ENCODE results near the gene SARS1.
A peak's percentile ranks its signal among the peaks of the same experiment; 100 is the strongest.
"Not testable (repeated sequence)": the region's sequence is repeated elsewhere in the genome, so short reads cannot be mapped to it uniquely, and the experiment has no call there.

SARS1 gene

GRCh38 chr1:109192433-109192832 lies 21.3 kb upstream of the SARS1 start:
- no peak for DNase-seq (ENCODE audit: low spot score)

DNA sequence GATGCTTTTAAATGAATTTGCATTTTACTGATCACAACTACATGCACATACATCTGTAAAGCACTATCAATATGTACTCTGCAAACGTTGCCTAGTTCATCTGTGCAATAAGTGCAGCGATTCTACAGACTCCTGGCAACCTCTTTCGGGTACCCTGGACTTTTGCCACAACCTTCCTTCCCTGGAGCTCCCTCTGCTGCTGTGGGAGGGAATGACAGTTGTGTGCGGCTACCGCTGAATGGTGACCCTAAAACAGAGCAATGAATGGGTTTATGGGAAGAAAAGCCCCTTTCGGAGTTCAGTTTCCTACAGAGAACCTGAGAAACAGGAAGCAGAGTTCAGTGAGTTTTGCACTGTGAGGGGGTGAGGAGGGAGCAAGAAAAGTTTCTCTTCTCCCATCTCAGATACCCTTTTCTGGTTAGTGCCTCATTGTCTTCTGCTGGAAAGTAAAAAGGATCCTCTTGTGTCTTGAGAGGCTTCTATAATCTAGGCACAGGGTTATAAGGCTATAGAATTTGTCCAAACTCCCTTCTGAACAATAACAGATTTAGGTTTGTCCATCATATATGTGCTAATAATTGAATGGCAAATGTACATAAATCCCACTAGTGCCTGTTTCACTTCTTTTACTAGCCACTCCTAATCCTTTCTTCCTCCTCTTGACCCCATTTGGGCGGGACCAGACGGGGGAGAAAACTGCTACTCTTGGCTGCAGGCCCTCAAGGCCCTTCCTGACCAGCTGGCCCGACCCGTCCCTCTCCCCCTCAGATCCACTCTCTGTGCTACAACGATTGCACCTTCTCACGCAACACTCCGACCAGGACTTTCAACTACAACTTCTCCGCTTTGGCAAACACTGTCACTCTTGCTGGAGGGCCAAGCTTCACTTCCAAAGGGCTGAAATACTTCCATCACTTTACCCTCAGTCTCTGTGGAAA lies 19.8 kb upstream of the SARS1 start:
- DNase-seq (ENCODE audit: low spot score) = peak; percentile 52

- peak; percentile 91 for DNase-seq (ENCODE audit: low spot score)
Observed at GRCh38 chr1:109197158-109198042, 16.3 kb upstream of the SARS1 start.

DNA sequence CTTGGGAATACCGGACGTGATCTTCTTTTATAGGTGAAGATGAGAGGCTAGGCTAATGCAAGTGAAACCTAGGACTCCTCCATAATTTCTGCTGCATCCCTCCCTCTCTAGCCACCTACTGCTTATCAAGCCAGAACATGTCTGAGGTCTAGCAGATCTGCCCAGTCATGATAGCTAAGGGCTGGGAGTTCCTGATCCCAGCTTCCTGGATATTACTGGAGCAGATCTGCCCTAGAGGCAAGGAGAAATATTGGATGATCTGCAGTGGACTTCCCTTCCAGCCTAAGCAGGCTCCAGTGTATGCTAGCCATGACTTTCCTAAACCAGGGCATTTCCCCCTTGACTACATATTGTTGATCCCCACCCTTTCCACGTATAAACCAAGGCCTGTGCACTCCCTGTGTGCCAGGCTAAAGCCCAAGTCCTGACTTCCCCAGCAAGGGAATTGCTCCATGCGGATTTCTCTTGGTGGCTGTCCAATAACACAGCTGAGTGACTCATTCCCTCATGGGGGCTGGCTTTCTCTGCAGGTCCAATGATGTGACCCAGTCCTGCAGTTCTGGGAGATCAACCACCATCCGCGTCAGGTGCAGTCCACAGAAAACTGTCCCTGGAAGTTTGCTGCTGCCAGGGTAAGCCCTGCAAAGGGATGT lies 15.5 kb upstream of the SARS1 start:
- peak; percentile 86 for DNase-seq (ENCODE audit: low spot score)

DNA sequence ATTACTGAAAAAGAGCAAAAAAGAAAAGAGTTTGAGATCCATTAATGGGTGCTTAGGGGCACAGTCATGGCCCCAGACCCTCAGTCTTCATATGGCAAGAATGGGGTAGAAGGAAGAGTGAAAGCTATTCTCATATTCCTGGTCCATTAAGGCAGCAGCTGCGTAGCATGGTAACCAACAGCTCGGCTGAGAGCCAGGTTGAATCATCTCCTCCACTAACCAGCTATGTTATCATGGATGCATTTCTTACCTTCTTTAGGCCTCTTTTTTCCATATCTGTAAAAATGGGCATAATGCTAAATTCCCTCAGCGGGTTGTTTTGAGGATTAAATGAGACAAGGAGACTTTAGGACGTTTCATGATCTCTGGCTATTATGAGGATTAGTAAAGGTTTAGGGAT lies 15.0 kb upstream of the SARS1 start:
- DNase-seq (ENCODE audit: low spot score) = no peak

DNA sequence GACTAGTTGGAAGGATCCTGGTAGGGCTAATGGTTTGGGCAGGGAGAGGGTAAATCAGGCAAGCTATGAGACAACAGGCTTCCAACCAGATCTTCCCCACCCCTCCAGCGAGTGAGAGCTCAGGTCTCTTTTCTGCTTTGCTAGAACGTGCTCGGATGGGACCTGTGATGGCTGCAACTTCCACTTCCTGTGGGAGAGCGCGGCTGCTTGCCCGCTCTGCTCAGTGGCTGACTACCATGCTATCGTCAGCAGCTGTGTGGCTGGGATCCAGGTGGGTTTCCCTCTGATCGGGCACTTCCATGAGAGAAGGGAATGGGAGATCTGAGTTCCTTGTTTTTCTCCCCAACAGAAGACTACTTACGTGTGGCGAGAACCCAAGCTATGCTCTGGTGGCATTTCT lies 14.0 kb upstream of the SARS1 start:
- DNase-seq (ENCODE audit: low spot score) = no peak

DNA sequence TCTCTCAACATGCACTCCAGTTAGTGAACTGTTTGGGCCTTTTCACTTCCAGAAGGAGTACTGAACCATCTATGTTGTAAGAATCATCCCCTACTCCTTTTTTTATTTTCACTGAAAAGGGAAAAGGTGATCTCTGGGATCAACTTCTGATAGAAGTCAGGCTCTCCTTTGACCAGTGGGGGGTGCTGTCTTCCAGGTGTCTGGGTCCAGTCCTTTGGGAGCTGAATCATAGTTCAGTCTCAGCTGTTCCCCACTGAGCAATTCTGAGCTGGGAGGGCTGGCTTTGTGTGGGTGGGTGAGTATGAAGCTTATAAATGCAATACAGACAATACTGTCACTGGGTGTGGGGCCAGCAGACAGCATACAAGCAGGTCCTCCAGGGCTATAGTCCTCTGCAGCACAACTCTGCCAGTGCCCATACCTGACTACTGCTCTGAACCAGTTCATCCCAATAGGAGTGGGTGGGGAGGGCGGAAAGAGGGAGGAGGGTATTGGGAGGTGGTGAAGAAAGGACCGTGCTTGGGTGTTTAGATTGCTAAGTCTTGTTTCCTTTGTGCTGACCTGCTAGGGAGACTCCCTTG lies 12.5 kb upstream of the SARS1 start:
- peak; percentile 91 for DNase-seq (ENCODE audit: low spot score)

DNA sequence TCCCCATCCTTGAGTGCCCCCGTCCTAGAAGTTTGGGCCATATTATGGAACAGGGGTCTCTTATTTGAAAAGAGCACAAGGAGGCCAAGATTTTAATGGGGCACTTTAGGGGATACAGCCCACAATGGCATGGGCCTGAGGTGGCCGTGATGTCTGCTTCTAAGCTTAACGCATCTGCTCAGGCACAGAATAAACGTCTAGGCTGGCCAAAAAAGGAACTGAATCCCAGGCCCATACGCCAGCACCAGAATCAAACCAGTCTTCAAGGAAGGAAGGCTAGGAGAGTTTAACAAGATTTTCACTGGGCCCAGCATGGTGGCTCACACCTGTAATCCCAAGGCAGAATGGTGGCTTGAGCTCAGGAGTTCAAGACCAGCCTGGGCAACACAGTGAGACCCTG lies 9.2 kb upstream of the SARS1 start:
- DNase-seq (ENCODE audit: low spot score) = no peak

- DNase-seq (ENCODE audit: low spot score) = no peak
Observed at GRCh38 chr1:109206339-109206738, 7.4 kb upstream of the SARS1 start.

- DNase-seq (ENCODE audit: low spot score) = no peak
Observed at GRCh38 chr1:109207467-109208103, 6.1 kb upstream of the SARS1 start.

GRCh38 chr1:109208394-109208793 lies 5.3 kb upstream of the SARS1 start:
- DNase-seq (ENCODE audit: low spot score) = no peak

- DNase-seq (ENCODE audit: low spot score) = no peak
Observed at GRCh38 chr1:109208836-109209463, 4.8 kb upstream of the SARS1 start.

DNA sequence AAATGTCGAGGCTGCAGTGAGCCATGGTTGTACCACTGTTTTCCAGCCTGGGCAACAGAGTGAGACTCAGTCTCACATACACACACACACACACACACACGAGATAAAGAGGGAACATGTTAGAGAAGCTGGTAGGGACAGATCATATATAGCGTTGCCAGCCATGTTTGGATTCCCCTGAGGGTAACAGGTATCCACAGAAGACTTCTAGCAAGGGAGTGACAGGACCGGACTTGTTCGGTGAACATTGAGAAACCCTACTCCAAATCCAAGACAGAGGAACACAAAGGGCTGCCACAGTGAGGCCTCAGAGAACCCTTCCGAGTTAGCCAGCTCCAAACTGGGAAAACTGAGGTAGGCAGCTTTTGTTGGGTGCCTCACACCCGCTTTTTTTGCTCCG lies 3.7 kb upstream of the SARS1 start:
- no peak for DNase-seq (ENCODE audit: low spot score)

DNA sequence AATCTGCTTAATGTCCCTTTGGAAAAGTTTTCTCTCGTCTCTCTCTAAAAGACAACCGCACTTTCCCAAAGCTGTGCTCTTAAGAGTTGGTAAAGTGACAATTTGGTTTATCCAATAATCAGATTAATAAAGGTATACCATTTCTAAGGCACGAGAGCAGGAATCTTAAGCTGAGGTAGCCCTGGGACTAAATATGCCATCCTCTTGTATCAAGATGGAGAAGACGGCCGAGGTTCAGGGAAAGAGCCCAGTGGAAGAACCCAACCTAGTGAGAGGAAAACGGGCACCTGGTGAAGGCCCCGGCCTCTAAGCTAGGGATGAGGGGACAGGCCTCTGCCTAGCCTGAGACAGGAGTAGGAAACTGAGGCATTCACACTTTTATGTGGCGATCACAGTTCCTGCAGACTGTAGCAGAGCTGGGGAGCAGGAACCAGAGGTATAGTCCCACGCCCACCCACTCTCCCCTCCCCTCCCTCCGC lies 334 bp upstream of the SARS1 start:
- DNase-seq (ENCODE audit: low spot score) = no peak

- peak; percentile 82 for DNase-seq (ENCODE audit: low spot score)
Observed at GRCh38 chr1:109214695-109215623, 1.2 kb downstream of the SARS1 start.

GRCh38 chr1:109216662-109217061 lies 2.9 kb downstream of the SARS1 start:
- DNase-seq (ENCODE audit: low spot score) = no peak

DNA sequence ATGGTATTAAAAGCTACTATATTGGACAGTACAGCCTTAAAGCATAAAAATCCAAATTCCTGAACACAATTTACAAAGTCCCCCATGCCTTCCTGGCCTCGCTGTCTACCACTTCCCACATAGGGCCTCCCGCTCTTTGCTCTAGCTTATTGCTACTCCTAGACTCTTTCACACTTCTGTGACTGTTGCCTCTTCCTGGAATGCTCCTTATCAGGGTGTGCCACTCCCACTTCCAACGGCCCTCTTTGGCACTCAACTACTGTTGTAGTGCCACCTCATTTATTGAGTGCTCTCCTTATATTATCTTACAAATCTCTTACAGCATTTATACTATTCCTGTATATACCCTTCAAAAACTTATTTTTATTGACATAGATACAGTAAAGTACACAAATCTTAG lies 4.8 kb downstream of the SARS1 start:
- DNase-seq (ENCODE audit: low spot score) = no peak

- DNase-seq (ENCODE audit: low spot score) = not testable (repeated sequence)
Observed at GRCh38 chr1:109221201-109221600, 7.5 kb downstream of the SARS1 start.

DNA sequence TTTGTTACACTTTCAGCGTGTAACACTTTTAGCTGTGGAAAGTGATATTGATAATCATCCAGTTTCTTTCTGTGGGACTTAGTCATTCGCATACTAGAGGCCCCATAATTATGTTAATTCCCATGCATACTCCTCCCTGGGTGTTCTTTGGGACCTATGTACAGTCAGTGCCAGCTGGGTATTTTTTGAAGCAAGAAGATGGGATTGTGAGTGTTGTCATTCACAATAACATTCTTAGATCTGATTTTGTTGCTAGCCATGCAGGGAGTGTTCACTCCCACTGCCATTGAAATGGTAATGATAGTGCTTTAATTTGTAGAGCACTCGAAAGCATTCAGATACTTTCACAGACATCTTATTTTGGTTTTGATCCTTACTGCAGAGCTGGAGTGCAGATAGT lies 11.6 kb downstream of the SARS1 start:
- DNase-seq (ENCODE audit: low spot score) = no peak
